Dermis microvascular lymphatic vessel endothelial cell (primary cell): ENCODE data around the gene RHOBTB3. TPM values are rescaled to one million over a fixed set of nuclear protein-coding genes. Genes with fewer than 3 reads are reported as not detected.
"Not testable (repeated sequence)": the region's sequence is repeated elsewhere in the genome, so short reads cannot be mapped to it uniquely, and the experiment has no call there.

Source experiments
- DNase-seq, 2 donors: peaks; one replicate each; pipeline versions ENCODE4 v3.0.0 to v3.0.0-alpha.2; 2010; ENCODE audit warnings: low read depth in 2 of 2
- total RNA-seq: library from RNA; depleted of rRNA; stranded (reverse); fragments of >200 nt; gene quantifications from 2 replicates; pipeline ENCODE4 v1.2.1, GENCODE V29; 2014

The RHOBTB3 gene
- total RNA-seq, 1 donor from 2014 or later, result 35.0 TPM

- DNase-seq, result no peak
These were observed 68.2 kb downstream of the RHOBTB3 start for GRCh38 chr5:95799191-95799835.

DNA sequence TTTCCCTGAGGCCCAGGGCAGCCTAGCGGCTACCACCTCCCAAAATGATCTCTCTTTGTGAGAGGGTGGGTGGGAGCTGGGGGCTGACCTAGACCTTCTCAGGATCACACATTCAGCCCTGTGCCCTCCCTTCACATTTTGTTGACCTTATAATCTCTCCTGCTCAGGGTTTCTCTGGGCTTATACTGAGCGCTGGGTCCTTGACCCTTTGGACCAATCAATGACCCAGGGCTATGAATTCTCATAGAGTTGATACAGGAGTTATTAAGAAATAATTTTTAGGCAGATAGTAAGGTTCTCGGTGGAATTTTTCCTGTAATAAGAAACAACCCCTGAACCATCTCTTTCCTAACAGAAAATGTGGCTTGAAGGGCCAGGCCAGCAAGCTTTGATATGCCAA, 69.4 kb downstream of the RHOBTB3 start:
- DNase-seq, result no peak

DNA sequence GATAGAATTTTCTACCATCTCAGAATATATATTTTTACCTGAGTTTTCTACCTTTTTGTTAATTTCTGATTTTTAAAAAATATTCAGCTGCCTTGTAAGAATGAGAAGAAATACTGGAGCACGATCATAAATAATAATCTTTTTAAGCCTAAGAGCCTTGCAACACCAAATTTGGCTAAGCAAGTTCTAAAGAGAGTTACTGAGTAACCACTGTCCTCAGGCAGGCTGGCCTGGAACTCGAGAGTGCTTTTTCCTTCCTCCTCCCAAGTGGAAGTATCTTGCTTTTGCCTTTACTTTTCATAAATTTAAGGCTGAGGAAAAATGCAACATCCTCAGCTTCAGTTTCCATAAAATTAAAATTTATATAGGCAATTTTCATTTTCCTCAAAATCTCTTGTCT, 70.4 kb downstream of the RHOBTB3 start:
- no peak for DNase-seq

- no peak for DNase-seq
These were observed 70.8 kb downstream of the RHOBTB3 start for GRCh38 chr5:95801961-95802360.

DNA sequence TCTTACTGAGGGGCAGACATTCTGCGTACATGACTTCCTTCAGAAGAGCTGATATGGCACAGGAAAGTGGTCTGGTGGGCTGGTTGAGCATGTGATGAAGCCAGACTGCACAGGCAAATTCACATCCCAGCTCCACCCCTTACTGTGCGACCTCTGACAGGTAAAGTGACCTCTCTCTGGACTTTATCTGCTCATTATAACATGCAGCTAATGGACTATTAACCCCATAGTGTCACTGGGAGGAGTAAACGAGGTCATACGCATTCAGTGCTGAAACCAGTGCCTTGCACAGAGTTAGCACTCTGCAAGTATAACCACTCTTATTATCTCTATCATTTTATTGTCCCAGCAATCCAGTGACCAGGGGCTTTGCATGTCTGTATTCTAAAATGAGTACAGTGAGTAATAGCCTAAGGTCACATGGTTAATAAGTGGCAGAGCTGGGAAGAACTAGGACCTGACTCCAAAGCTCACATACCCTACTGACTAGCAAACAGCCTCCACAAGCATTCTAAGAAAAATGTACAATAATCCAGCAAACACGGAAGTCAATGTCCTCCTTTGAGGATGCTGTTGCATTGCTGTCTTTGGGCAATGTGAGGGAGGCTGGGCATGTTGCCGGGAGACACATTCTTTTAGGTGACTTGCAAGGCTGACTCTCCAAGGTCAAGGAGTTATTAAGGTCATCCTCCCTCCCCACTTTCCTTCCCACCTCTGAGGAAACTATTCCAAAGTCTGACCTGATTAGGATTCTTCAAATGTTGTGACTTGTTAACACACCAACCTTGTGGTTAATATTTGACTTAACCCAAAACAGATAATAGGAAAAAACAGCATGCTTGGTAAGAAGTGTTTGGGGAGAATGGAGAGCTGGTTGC, 72.4 kb downstream of the RHOBTB3 start:
- no peak for DNase-seq

GRCh38 chr5:95804736-95805539, 73.8 kb downstream of the RHOBTB3 start:
- no peak for DNase-seq

- DNase-seq, result no peak
These were observed 75.6 kb downstream of the RHOBTB3 start for GRCh38 chr5:95806687-95807086.

- no peak for DNase-seq
These were observed 77.0 kb downstream of the RHOBTB3 start for GRCh38 chr5:95808013-95808685.

DNA sequence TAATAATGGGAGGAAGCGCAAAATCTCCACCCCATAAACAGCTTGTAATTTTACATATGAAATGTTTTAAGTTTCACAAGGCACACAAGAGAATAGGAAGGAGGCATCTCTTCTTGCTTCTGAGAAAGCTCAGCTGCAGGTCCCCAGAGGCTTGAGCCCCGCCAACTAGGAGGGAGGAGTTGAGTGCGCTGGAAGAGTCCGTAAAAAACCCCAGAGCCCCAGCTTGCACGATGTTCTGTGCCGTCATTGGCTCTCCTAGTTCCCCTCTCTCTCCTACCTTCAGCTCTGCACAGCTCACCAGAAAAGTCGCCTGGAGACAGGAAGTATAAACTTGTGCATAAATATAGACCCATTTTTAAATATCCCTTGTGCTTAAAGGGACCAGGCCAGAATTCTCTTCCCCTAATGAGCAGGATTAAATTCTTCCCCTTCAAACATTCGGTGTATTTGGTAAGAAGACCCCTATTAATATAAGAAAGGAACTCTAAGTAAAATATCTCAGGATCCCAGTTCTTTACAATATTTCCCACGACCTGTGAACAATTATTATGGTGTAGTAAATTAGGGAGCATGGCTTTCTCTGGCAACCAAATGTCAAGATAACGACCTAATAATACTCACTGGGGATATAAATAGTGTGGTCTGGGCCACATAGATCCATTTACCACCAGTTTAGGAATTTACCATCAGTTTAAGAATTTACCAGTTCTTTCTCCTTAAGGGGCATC, 77.7 kb downstream of the RHOBTB3 start:
- DNase-seq, result no peak

DNA sequence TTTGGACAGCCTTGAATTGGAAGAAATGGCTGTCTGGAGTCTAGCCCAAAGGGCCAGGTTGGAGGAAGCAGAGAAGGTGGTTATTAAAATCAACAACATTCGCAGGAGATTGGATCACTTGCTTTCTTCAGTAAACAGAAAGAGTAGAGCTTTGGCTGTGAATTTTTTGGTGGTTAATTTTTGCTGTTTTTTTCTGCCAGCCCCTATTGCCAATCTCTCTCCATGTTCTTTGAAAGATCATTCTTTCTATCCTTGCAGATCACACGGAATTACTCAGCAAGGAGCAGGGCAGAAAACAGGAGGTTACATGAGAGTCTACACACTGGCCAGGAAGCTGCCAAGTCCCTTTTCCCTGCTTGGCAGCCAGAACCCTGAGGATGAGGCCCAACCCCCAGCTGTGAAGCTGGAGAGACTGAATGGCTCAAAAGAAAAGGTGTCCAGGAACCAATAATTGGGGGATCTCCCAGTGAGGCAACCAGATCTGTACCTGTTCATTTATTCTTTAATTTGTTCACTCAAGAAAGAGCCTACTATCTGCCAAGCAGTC, 78.4 kb downstream of the RHOBTB3 start:
- DNase-seq, result peak in 1 of 2 donors; percentile 33

- DNase-seq, result no peak
These were observed 79.4 kb downstream of the RHOBTB3 start for GRCh38 chr5:95810305-95811125.

DNA sequence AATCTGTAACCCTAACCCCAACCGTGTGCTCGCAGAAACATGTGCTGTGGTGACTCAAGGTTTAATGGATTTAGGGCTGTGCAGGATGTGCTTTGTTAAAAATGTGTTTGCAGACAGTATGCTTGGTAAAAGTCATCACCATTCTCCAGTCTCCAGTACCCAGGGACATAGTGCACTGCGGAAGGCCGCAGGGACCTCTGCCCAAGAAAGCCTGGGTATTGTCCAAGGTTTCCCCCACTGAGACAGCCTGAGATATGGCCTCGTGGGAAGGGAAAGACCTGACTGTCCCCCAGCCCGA, 79.9 kb downstream of the RHOBTB3 start:
- not testable (repeated sequence) for DNase-seq

DNA sequence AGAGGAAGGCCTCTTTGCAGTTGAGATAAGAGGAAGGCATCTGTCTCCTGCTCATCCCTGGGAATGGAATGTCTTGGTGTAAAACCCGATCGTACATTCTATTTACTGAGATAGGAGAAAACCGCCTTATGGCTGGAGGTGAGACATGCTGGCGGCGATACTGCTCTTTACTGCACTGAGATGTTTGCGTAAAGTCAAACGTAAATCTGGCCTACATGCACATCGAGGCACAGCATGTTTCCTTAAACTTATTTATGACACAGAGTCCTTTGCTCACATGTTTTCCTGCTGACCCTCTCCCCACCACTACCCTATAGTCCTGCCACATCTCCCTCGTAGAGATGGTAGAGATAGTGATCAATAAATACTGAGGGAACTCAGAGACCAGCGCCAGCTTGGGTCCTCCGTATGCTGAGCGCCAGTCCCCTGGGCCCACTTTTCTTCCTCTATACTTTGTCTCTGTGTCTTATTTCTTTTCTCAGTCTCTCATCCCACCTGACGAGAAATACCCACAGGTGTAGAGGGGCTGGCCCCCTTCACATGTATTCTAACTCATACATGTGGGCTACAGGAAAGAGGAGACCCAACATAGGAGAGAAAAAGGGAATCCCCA, 80.4 kb downstream of the RHOBTB3 start:
- DNase-seq, result not testable (repeated sequence)

GRCh38 chr5:95812074-95812471, 80.9 kb downstream of the RHOBTB3 start:
- no peak for DNase-seq

GRCh38 chr5:95813035-95813434, 81.9 kb downstream of the RHOBTB3 start:
- not testable (repeated sequence) for DNase-seq

DNA sequence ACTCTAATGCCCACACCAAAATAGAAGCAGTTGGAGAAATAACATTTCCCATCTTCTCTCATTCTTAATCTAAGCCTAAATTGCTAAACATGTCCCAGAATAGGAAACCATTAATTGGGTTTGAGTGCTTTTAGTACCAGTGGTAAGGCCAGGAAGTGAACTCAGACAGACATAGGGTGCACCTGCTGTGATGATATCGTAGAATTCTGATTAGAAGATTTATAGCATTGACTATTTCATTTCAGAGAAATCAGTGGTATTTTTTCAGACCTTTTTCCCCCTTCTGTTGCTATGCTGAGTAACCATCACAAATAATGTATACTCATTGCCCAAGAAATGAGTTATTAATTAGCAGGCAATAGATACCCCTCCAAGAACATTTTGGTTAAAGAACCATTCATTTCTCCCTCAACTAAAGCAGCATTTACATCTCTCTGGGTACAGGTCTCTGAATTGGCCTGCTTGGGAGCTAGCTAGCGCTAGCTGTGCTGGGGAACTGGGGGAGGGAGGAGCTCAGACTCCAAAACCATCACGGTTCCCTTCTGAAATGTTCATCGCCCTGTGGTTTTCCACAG, 84.1 kb downstream of the RHOBTB3 start:
- no peak for DNase-seq

DNA sequence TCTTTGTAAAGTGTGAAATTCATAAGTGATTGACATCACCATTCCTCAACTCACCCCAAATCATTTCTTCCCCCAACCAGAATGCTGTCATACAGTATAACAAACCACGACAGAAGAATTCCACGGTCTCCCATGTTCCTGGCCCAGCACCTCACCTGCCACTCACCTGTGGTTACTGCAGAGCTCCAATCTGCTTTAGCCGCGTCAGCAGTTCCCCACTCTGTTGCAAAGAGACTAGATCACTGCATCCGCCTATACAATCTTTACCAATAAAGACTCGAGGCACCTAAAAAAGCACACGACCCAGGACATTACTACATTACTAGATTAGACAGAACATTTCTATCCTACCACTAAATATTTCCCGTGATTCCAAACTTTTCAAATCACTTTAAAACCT, 85.2 kb downstream of the RHOBTB3 start:
- no peak for DNase-seq

DNA sequence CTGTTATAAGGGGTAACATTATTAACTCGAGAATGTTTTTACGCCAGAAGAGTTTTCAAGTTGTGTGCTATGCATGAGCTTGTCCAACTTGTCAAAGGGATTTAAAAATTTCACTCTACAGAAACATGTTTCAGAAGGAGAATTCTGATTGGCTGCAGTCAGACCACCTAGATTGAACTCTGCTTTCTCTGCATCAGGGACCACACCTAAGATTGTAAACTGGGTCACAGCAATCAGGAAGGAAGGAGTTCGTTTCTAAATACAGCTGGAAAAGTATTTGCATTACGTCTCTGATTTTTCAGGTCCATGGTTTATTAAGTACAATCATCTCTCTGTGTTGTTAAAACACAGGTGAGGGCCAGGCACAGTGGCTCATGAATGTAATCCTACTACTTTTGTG, 85.6 kb downstream of the RHOBTB3 start:
- DNase-seq, result no peak

DNA sequence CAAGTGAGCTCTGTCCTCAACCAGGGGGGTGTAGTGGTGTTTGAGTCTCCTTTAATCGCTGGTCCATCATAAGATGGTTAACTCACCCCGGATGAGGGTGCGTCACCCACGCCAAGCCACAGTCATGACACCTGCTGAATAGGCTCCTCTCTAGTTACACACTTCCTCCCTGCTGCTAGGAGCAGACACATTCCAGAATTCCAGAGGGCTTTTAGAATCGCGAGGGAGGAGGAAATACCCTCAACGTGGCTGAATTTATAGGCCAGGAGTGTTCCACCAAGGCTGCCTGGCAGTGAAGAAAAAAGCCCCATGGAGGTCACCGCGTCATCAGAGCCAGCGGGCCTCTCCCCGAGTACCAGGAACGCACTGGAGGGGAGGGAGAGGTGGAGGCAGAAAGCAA, 86.3 kb downstream of the RHOBTB3 start:
- DNase-seq, result no peak
